LNCAP (cell line): ENCODE results near the gene ZNF225.

ENCODE experiments used
- CTCF ChIP-seq: fragments of 450-650 bp; IDR thresholded peaks from 2 replicates; pipeline ENCODE4 v1.5.1; 2017; ENCODE audit warnings: mild to moderate bottlenecking

The ZNF225 gene

GRCh38 chr19:44093931-44094765 is 19.1 kb upstream of the ZNF225 start, which contains the start of gene ZNF224:
Gene ZNF224, plus strand, starts transcription at chr19:44094361. Its CDS starts 3,513 bp downstream, at chr19:44097874.
- TF ChIP-seq CTCF: no peak

DNA sequence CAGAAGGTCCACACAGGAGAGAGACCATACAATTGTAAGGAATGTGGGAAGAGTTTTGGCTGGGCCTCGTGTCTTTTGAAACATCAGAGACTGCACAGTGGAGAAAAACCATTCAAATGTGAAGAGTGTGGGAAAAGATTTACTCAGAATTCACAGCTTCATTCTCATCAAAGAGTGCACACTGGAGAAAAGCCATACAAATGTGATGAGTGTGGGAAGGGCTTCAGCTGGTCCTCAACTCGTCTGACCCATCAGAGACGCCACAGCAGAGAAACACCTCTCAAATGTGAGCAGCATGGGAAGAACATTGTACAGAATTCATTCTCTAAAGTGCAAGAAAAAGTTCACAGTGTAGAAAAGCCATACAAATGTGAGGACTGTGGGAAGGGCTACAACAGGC is 5.4 kb upstream of the ZNF225 start:
- no peak for TF ChIP-seq CTCF

- no peak for TF ChIP-seq CTCF
Observed at GRCh38 chr19:44109458-44109857, 3.7 kb upstream of the ZNF225 start.

GRCh38 chr19:44111910-44112463 is 1.2 kb upstream of the ZNF225 start:
- no peak for TF ChIP-seq CTCF

DNA sequence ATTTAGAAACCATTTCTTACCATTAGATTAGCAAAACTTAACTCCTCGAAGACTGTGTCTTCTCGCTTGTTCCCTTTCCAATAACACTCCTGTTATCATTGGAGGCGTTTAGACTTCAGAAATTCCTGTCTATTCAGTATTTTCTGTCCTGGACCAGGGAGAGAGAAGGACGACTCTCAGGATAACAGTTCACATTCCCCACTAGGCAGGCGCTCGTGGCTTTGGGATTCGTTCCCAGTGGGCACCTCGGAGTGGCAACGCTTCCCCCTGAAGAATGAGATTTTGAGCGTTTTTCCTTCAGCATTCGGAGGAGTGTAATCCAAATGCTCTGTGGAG is 429 bp upstream of the ZNF225 start:
- no peak for TF ChIP-seq CTCF

GRCh38 chr19:44113784-44114390 is 688 bp downstream of the ZNF225 start:
- TF ChIP-seq CTCF: no peak

- TF ChIP-seq CTCF: no peak
Observed at GRCh38 chr19:44131955-44132354, 18.8 kb downstream of the ZNF225 start.
